Left lung (tissue), 10 donors: ENCODE measurements around the gene SLC16A14. TPM values are rescaled to one million over a fixed set of nuclear protein-coding genes. Genes with fewer than 3 reads are reported as not detected.

Experiments
- ATAC-seq: fragments of 200-7000 bp; cut with Tn5 transposase; one replicate; pipeline ENCODE4 v1.9.1; 2020; ENCODE audit warnings: moderate library complexity
- DNase-seq, 4 donors: peaks; one replicate each; pipeline ENCODE4 v3.0.0-alpha.2; 2013 to 2020
- H3K27ac ChIP-seq, 2 donors: fragments of 200-600 bp; sonication (generic) in 1 of 2; one replicate each; pipeline versions ENCODE4 v1.5.0 to v1.8.0; 2020 to 2021
- H3K27me3 ChIP-seq, 2 donors: fragments of 200-600 bp; sonication (generic) in 1 of 2; one replicate each; pipeline versions ENCODE4 v1.5.0 to v1.8.0; 2020 to 2021
- H3K36me3 ChIP-seq, 2 donors: fragments of 200-600 bp; sonication (generic) in 1 of 2; one replicate each; pipeline versions ENCODE4 v1.5.0 to v1.8.0; 2020 to 2021
- H3K4me1 ChIP-seq, 2 donors: fragments of 200-600 bp; one replicate each; pipeline ENCODE4 v1.8.0; 2021
- H3K4me3 ChIP-seq, 2 donors: fragments of 200-600 bp; sonication (generic) in 1 of 2; one replicate each; pipeline versions ENCODE4 v1.5.0 to v1.8.0; 2020 to 2021; ENCODE audit warnings: mild to moderate bottlenecking in 1 of 2
- H3K9me3 ChIP-seq, 2 donors: fragments of 200-600 bp; sonication (generic) in 1 of 2; one replicate each; pipeline versions ENCODE4 v1.5.0 to v1.8.0; 2020 to 2021
- CTCF ChIP-seq, 2 donors: fragments of 200-600 bp; sonication (generic) in 1 of 2; IDR thresholded peaks; one replicate each; pipeline versions ENCODE4 v1.5.0 to v1.8.0; 2021; ENCODE audit warnings: antibody characterized with exemption in 2 of 2
- intact Hi-C, 2 donors: fragments of 100-400 bp; cut with DNase I; formaldehyde crosslinking; loops; one replicate each; pipeline versions ENCODE4 v1.11.2 to v1.14.2; 2022
- polyA plus RNA-seq, 6 donors: library from polyadenylated mRNA; unstranded; fragments of 120-200 nt; gene quantifications; one replicate each; pipeline ENCODE4 v1.2.1, GENCODE V29; 2013; ENCODE audit not compliant: insufficient read length in 6 of 6
- total RNA-seq, 2 donors: library from RNA; stranded (reverse); fragmentation: NEBNext Ultra II Directional; extraction: Animal tissue kit (Norgen Biotek cat#: 25700); gene quantifications; one replicate each; pipeline ENCODE4 v1.2.1, GENCODE V29; 2021
- donor health status: DM: no; HTN: yes; CAD: no.
- donor health status: DM: no; HTN: no; CAD: no.

The SLC16A14 gene
- total and polyA plus RNA-seq, 8 donors: 3.1 to 13.0 (median 10.8) TPM

GRCh38 chr2:230043461-230043860 is 25.3 kb downstream of the SLC16A14 start:
- no peak for ATAC-seq
- Histone ChIP-seq H3K27ac (no peak overlapping the region), H3K4me3 (no peak overlapping the region), H3K4me1 (no peaks in the 10 kb centered on the region), H3K36me3 (no peaks in the 10 kb centered on the region), H3K9me3 (no peaks in the 10 kb centered on the region), H3K27me3 (no peaks in the 10 kb centered on the region)
- no peak for DNase-seq
- intact Hi-C loops: no loop called here
- TF ChIP-seq CTCF (IDR thresholded peaks at IDR 0.05): no peak

- Histone ChIP-seq H3K36me3 (no peaks in the 10 kb centered on the region), H3K27ac (no peak overlapping the region), H3K9me3 (no peaks in the 10 kb centered on the region), H3K27me3 (no peaks in the 10 kb centered on the region), H3K4me3 (no peak overlapping the region), H3K4me1 (no peaks in the 10 kb centered on the region)
- no peak for TF ChIP-seq CTCF (IDR thresholded peaks at IDR 0.05)
- no peak for ATAC-seq
- no peak for DNase-seq
- intact Hi-C loops: no loop called here
Observed at GRCh38 chr2:230043025-230043424, 25.7 kb downstream of the SLC16A14 start.

- Histone ChIP-seq H3K9me3 (no peaks in the 10 kb centered on the region), H3K36me3 (no peaks in the 10 kb centered on the region), H3K27me3 (no peaks in the 10 kb centered on the region), H3K4me3 (no peak overlapping the region), H3K4me1 (no peaks in the 10 kb centered on the region), H3K27ac (no peak overlapping the region)
- no peak for DNase-seq
- no peak for TF ChIP-seq CTCF (IDR thresholded peaks at IDR 0.05)
- intact Hi-C loops: no loop called here
- no peak for ATAC-seq
Observed at GRCh38 chr2:230042195-230042594, 26.5 kb downstream of the SLC16A14 start.

GRCh38 chr2:230023313-230023712 is 45.4 kb downstream of the SLC16A14 start:
- Histone ChIP-seq H3K36me3 (no peaks in the 10 kb centered on the region), H3K4me1 (no peaks in the 10 kb centered on the region), H3K9me3 (no peaks in the 10 kb centered on the region), H3K27me3 (no peaks in the 10 kb centered on the region), H3K27ac (no peak overlapping the region), H3K4me3 (no peak overlapping the region)
- no peak for ATAC-seq
- no peak for DNase-seq
- intact Hi-C loops: no loop called here
- no peak for TF ChIP-seq CTCF (IDR thresholded peaks at IDR 0.05)

- Histone ChIP-seq H3K36me3 (no peaks in the 10 kb centered on the region), H3K4me3 (no peak overlapping the region), H3K9me3 (no peaks in the 10 kb centered on the region), H3K4me1 (no peaks in the 10 kb centered on the region), H3K27ac (no peak overlapping the region), H3K27me3 (no peaks in the 10 kb centered on the region)
- intact Hi-C loops: no loop called here
- no peak for TF ChIP-seq CTCF (IDR thresholded peaks at IDR 0.05)
- ATAC-seq (no peak), DNase-seq (no peak)
Observed at GRCh38 chr2:230019742-230020141, 49.0 kb downstream of the SLC16A14 start.
